H9 (cell line): Measurements from ENCODE around the gene GAREM1. TPM values are rescaled to one million over a fixed set of nuclear protein-coding genes. Genes with fewer than 3 reads are reported as not detected.

Experiments
- DNase-seq: peaks from one replicate; pipeline ENCODE4 v3.0.0-alpha.2; 2017
- H2AFZ ChIP-seq: one replicate; pipeline ENCODE4 v1.6.1; 2013; ENCODE audit warnings: mild to moderate bottlenecking, low read length, control low read depth, moderate library complexity
- H2AK5ac ChIP-seq: 2 replicates; pipeline ENCODE4 v1.6.1; 2013; ENCODE audit warnings: low read length, control low read depth, mixed read lengths; ENCODE audit not compliant: insufficient read length
- H2BK120ac ChIP-seq: one replicate; pipeline ENCODE4 v1.6.1; 2013; ENCODE audit warnings: low read depth, mild to moderate bottlenecking, low read length, control low read depth, inconsistent platforms; ENCODE audit not compliant: poor library complexity, severe bottlenecking
- H2BK12ac ChIP-seq: 2 replicates; pipeline ENCODE4 v1.6.1; 2013; ENCODE audit warnings: low read length, control low read depth, mixed read lengths, low read depth; ENCODE audit not compliant: insufficient read length
- H2BK15ac ChIP-seq: 2 replicates; pipeline ENCODE4 v1.6.1; 2013; ENCODE audit warnings: low read depth, low read length, control low read depth
- H2BK20ac ChIP-seq: one replicate; pipeline ENCODE4 v1.6.1; 2013; ENCODE audit warnings: low read depth, mild to moderate bottlenecking, low read length, control low read depth, inconsistent platforms; ENCODE audit not compliant: poor library complexity, severe bottlenecking
- H2BK5ac ChIP-seq: 2 replicates; pipeline ENCODE4 v1.6.1; 2013; ENCODE audit warnings: low read length, control low read depth, mixed read lengths; ENCODE audit not compliant: insufficient read length
- H3K14ac ChIP-seq: 2 replicates; pipeline ENCODE4 v1.6.1; 2013; ENCODE audit warnings: low read length, control low read depth; ENCODE audit not compliant: insufficient read depth
- H3K18ac ChIP-seq: 2 replicates; pipeline ENCODE4 v1.6.1; 2013; ENCODE audit warnings: low read depth, mild to moderate bottlenecking, mixed read lengths, low read length, control low read depth; ENCODE audit not compliant: insufficient read length
- H3K23ac ChIP-seq: 2 replicates; pipeline ENCODE4 v1.6.1; 2013; ENCODE audit warnings: low read length, control low read depth, mixed read lengths, low read depth; ENCODE audit not compliant: insufficient read length
- H3K23me2 ChIP-seq: 2 replicates; pipeline ENCODE4 v1.6.1; 2013; ENCODE audit warnings: low read depth, mild to moderate bottlenecking, mixed read lengths, low read length, control low read depth; ENCODE audit not compliant: insufficient read length, poor library complexity, severe bottlenecking
- H3K27ac ChIP-seq: 2 replicates; pipeline ENCODE4 v1.5.1; 2013; ENCODE audit warnings: low read length, control low read depth, mixed read lengths, low read depth; ENCODE audit not compliant: insufficient read length
- H3K27me3 ChIP-seq: 2 replicates; pipeline ENCODE4 v1.6.1; 2013; ENCODE audit warnings: low read length, control low read depth, inconsistent platforms; ENCODE audit not compliant: insufficient read depth
- H3K4ac ChIP-seq: 2 replicates; pipeline ENCODE4 v1.6.1; 2013; ENCODE audit warnings: low read depth, mild to moderate bottlenecking, control low read depth, inconsistent platforms, low read length, moderate library complexity
- H3K4me1 ChIP-seq: 2 replicates; pipeline ENCODE4 v1.6.1; 2013; ENCODE audit warnings: low read length, control low read depth, inconsistent platforms; ENCODE audit not compliant: insufficient read depth
- H3K4me2 ChIP-seq: 2 replicates; pipeline ENCODE4 v1.6.1; 2013; ENCODE audit warnings: low read length, control low read depth, mixed read lengths; ENCODE audit not compliant: insufficient read length, insufficient read depth
- H3K56ac ChIP-seq: 2 replicates; pipeline ENCODE4 v1.6.1; 2013; ENCODE audit warnings: low read depth, mild to moderate bottlenecking, mixed read lengths, low read length, control low read depth; ENCODE audit not compliant: insufficient read length
- H3K79me1 ChIP-seq: 2 replicates; pipeline ENCODE4 v1.6.1; 2013; ENCODE audit warnings: low read depth, mild to moderate bottlenecking, moderate library complexity, low read length, control low read depth, inconsistent platforms; ENCODE audit not compliant: insufficient read depth, poor library complexity, severe bottlenecking
- H3K79me2 ChIP-seq: 2 replicates; pipeline ENCODE4 v1.6.1; 2013; ENCODE audit warnings: low read length, control low read depth, inconsistent platforms; ENCODE audit not compliant: insufficient read depth
- H3K9ac ChIP-seq: 2 replicates; pipeline ENCODE4 v1.6.1; 2013; ENCODE audit warnings: low read length, control low read depth, mixed read lengths; ENCODE audit not compliant: insufficient read length; ENCODE audit errors: extremely low read depth
- H3K9me3 ChIP-seq: one replicate; pipeline ENCODE4 v1.6.1; 2013; ENCODE audit warnings: low read depth, low read length, inconsistent platforms; ENCODE audit not compliant: control insufficient read depth
- H3T11ph ChIP-seq: one replicate; pipeline ENCODE4 v1.6.1; 2013; ENCODE audit warnings: mild to moderate bottlenecking, low read length, control low read depth, inconsistent platforms
- H4K20me1 ChIP-seq: one replicate; pipeline ENCODE4 v1.6.1; 2013; ENCODE audit not compliant: control insufficient read depth, insufficient read length, insufficient read depth
- H4K5ac ChIP-seq: 2 replicates; pipeline ENCODE4 v1.6.1; 2013; ENCODE audit warnings: low read depth, mild to moderate bottlenecking, mixed read lengths, low read length, control low read depth; ENCODE audit not compliant: insufficient read length
- H4K8ac ChIP-seq: replicated peaks from 2 replicates; pipeline ENCODE4 v1.6.1; 2013; ENCODE audit warnings: low read length, control low read depth, mixed read lengths, low read depth; ENCODE audit not compliant: insufficient read length
- H4K91ac ChIP-seq: 2 replicates; pipeline ENCODE4 v1.6.1; 2013; ENCODE audit warnings: low read depth, mild to moderate bottlenecking, moderate library complexity, mixed read lengths, low read length, control low read depth; ENCODE audit not compliant: insufficient read length
- H3K27ac Mint-ChIP-seq, 3 experiments: 2 replicates in 2 of 3; 3 replicates in 1 of 3; pipeline ENCODE4 v1.8.0; 2020 to 2021; ENCODE audit warnings: mixed read lengths in 3 of 3, mild to moderate bottlenecking in 1 of 3, moderate library complexity in 1 of 3
- H3K27me3 Mint-ChIP-seq: 2 replicates; pipeline ENCODE4 v1.8.0; 2021; ENCODE audit warnings: low read depth, mild to moderate bottlenecking, moderate library complexity, mixed read lengths
- H3K36me3 Mint-ChIP-seq, 3 experiments: 2 replicates in 2 of 3; 3 replicates in 1 of 3; pipeline ENCODE4 v1.8.0; 2020 to 2021; ENCODE audit warnings: low read depth in 3 of 3, mixed read lengths in 3 of 3; ENCODE audit not compliant: insufficient read depth in 1 of 3
- H3K4me1 Mint-ChIP-seq, 2 experiments: 2 replicates each; pipeline ENCODE4 v1.8.0; 2020; ENCODE audit warnings: mixed read lengths in 2 of 2
- H3K4me3 Mint-ChIP-seq, 2 experiments: 2 replicates in 1 of 2; 3 replicates in 1 of 2; pipeline ENCODE4 v1.8.0; 2020 to 2021; ENCODE audit warnings: mild to moderate bottlenecking in 2 of 2, mixed read lengths in 2 of 2, moderate library complexity in 1 of 2
- H3K9me3 Mint-ChIP-seq, 2 experiments: 2 replicates in 1 of 2; 3 replicates in 1 of 2; pipeline ENCODE4 v1.8.0; 2020; ENCODE audit warnings: mild to moderate bottlenecking in 2 of 2, mixed read lengths in 2 of 2, moderate library complexity in 1 of 2
- CTCF ChIP-seq: fragments of 200-600 bp; sonication (generic); conservative IDR thresholded peaks from 3 replicates; pipeline ENCODE4 v1.8.0; 2021; ENCODE audit warnings: antibody characterized with exemption, mild to moderate bottlenecking
- WGBS: extraction: QIAGEN DNeasy Blood & Tissue Kit; methylation state at CpG from one replicate; pipeline ENCODE4 v1.1.7; 2013; ENCODE audit warnings: missing lambda C conversion rate, low lambda C conversion rate, mixed read lengths; ENCODE audit not compliant: insufficient read length; ENCODE audit errors: extremely low coverage; 5-methylcytosine and 5-hydroxymethylcytosine counted together
- total RNA-seq: library from RNA; stranded (reverse); gene quantifications from 2 replicates; pipeline ENCODE4 v1.2.1, GENCODE V29; 2021

GAREM1 gene
- total RNA-seq, 1 experiment from 2014 or later: 4.4 TPM

GRCh38 chr18:32478317-32478716 is 7.6 kb upstream of the GAREM1 start:
- WGBS: no CpG with 5 or more reads among the region's 1 CpG
- no peak overlapping the region for H2BK12ac ChIP-seq
- H4K20me1 ChIP-seq: no peaks in the 10 kb centered on the region
- H4K8ac ChIP-seq: no peak overlapping the region
- Mint-ChIP-seq H3K4me1 (peaks cover 9 to 10% of the 10 kb centered on the region in 2 experiments), H3K36me3 (no peaks in the 10 kb centered on the region), H3K4me3 (no peak overlapping the region), H3K27ac (no peak overlapping the region), H3K9me3 (no peaks in the 10 kb centered on the region), H3K27me3 (peaks cover 7% of the 10 kb centered on the region)
- H3K27me3 ChIP-seq: no peaks in the 10 kb centered on the region
- H3K4ac ChIP-seq: no peak overlapping the region
- no peak overlapping the region for H2BK20ac ChIP-seq
- no peak overlapping the region for H2BK5ac ChIP-seq
- H3K14ac ChIP-seq: no peak overlapping the region
- no peaks in the 10 kb centered on the region for H3K79me2 ChIP-seq
- H3K18ac ChIP-seq: no peak overlapping the region
- DNase-seq: no peak
- no peak overlapping the region for H3K56ac ChIP-seq
- TF ChIP-seq CTCF: no peak
- no peak overlapping the region for H3K23ac ChIP-seq
- H2AK5ac ChIP-seq: no peak overlapping the region
- no peaks in the 10 kb centered on the region for H3K23me2 ChIP-seq
- no peak overlapping the region for H3T11ph ChIP-seq
- H2BK15ac ChIP-seq: no peak overlapping the region
- H4K91ac ChIP-seq: no peak overlapping the region
- H2AFZ ChIP-seq: no peak overlapping the region
- no peaks in the 10 kb centered on the region for H3K9me3 ChIP-seq
- no peak overlapping the region for H2BK120ac ChIP-seq
- no peak overlapping the region for H3K4me2 ChIP-seq
- H3K4me1 ChIP-seq: no peaks in the 10 kb centered on the region
- H3K27ac ChIP-seq: no peak overlapping the region
- no peak overlapping the region for H4K5ac ChIP-seq
- H3K9ac ChIP-seq: no peak overlapping the region
- no peaks in the 10 kb centered on the region for H3K79me1 ChIP-seq
